Measurements from ENCODE around the gene KRT32. TPM values are rescaled to one million over a fixed set of nuclear protein-coding genes. Genes with fewer than 3 reads are reported as not detected.

The KRT32 gene
- total and polyA plus RNA-seq, 2 experiments from 2014 or later = not detected

GRCh38 chr17:41446806-41447205 is 20.4 kb downstream of the KRT32 start:
- Histone ChIP-seq H4K20me1 (ENCODE audit: insufficient read depth) (no peaks in the 10 kb centered on the region), H3K4me3 (no peak overlapping the region), H3K79me2 (ENCODE audit: insufficient read depth) (no peaks in the 10 kb centered on the region), H3K9me3 (ENCODE audit: low read depth) (no peaks in the 10 kb centered on the region), H3K9ac (no peak overlapping the region), H3K36me3 (ENCODE audit: low read depth) (no peaks in the 10 kb centered on the region), H3K9me2 (ENCODE audit: insufficient read depth) (no peaks in the 10 kb centered on the region), H3K4me2 (ENCODE audit: unreplicated experiment) (peak overlapping the region; percentile 59), H3K27me3 (replicated peaks; ENCODE audit: insufficient read depth) (no peaks in the 10 kb centered on the region), H3F3A (ENCODE audit: insufficient read depth) (peaks cover 35% of the 10 kb centered on the region), H2AFZ (no peak overlapping the region), H3K4me1 (ENCODE audit: insufficient read depth) (peaks cover 32% of the 10 kb centered on the region), H3K27ac (0 out of 2 replicates have a peak overlapping the region, but pooled peaks have one; percentile 14)
- WGBS, 2 experiments (ENCODE audit: low coverage in 1 of 2, low lambda C conversion rate in 2 of 2, missing lambda C conversion rate in 2 of 2) = 3% methylated on average over 2 of the region's 2 CpGs
- TF ChIP-seq EZH2phosphoT487 (IDR thresholded peaks at IDR 0.05; ENCODE audit: insufficient read depth, low read depth) (no peak), EZH2 (IDR thresholded peaks at IDR 0.05; ENCODE audit: insufficient read depth, poor library complexity, severe bottlenecking) (no peak)
- in situ Hi-C loops (cut with MboI) = no loop called here
- peak; percentile 76 for DNase-seq

- Histone ChIP-seq H2AFZ (no peak overlapping the region), H4K20me1 (ENCODE audit: insufficient read depth) (no peaks in the 10 kb centered on the region), H3K9ac (no peak overlapping the region), H3K4me1 (ENCODE audit: insufficient read depth) (peaks cover 32% of the 10 kb centered on the region), H3K27me3 (replicated peaks; ENCODE audit: insufficient read depth) (peaks cover 4% of the 10 kb centered on the region; the same call in 1 of the 2 replicates), H3K9me2 (ENCODE audit: insufficient read depth) (no peaks in the 10 kb centered on the region), H3K27ac (no peak overlapping the region), H3K79me2 (ENCODE audit: insufficient read depth) (no peaks in the 10 kb centered on the region), H3K36me3 (ENCODE audit: low read depth) (no peaks in the 10 kb centered on the region), H3F3A (ENCODE audit: insufficient read depth) (peaks cover 35% of the 10 kb centered on the region), H3K9me3 (ENCODE audit: low read depth) (no peaks in the 10 kb centered on the region), H3K4me3 (no peak overlapping the region), H3K4me2 (ENCODE audit: unreplicated experiment) (no peak overlapping the region)
- 50 to 57% methylated on average over 3 of the region's 3 CpGs for whole genome bisulfite sequencing, 2 experiments (ENCODE audit: low coverage in 1 of 2, low lambda C conversion rate in 2 of 2, missing lambda C conversion rate in 2 of 2)
- in situ Hi-C loops (cut with MboI) = no loop called here
- DNase-seq = no peak
- TF ChIP-seq EZH2phosphoT487 (IDR thresholded peaks at IDR 0.05; ENCODE audit: insufficient read depth, low read depth) = no peak
- TF ChIP-seq EZH2 (IDR thresholded peaks at IDR 0.05; ENCODE audit: insufficient read depth, poor library complexity, severe bottlenecking) = no peak
Observed at GRCh38 chr17:41444640-41445039, 22.5 kb downstream of the KRT32 start.

GRCh38 chr17:41444186-41444585 is 23.0 kb downstream of the KRT32 start:
- H3K27me3 ChIP-seq (replicated peaks; ENCODE audit: insufficient read depth) = peaks cover 7% of the 10 kb centered on the region; the same call in 1 of the 2 replicates
- peaks cover 35% of the 10 kb centered on the region for H3F3A ChIP-seq (ENCODE audit: insufficient read depth)
- H3K4me3 ChIP-seq = no peak overlapping the region
- H4K20me1 ChIP-seq (ENCODE audit: insufficient read depth) = no peaks in the 10 kb centered on the region
- no peaks in the 10 kb centered on the region for H3K79me2 ChIP-seq (ENCODE audit: insufficient read depth)
- 25 to 29% methylated on average over 1 of the region's 1 CpG for WGBS, 2 experiments (ENCODE audit: low coverage in 1 of 2, low lambda C conversion rate in 2 of 2, missing lambda C conversion rate in 2 of 2)
- H3K4me2 ChIP-seq (ENCODE audit: unreplicated experiment) = no peak overlapping the region
- H3K4me1 ChIP-seq (ENCODE audit: insufficient read depth) = peaks cover 32% of the 10 kb centered on the region
- H3K9ac ChIP-seq = no peak overlapping the region
- no peaks in the 10 kb centered on the region for H3K9me2 ChIP-seq (ENCODE audit: insufficient read depth)
- DNase-seq = peak; percentile 71
- TF ChIP-seq EZH2phosphoT487 (IDR thresholded peaks at IDR 0.05; ENCODE audit: insufficient read depth, low read depth) (no peak), EZH2 (IDR thresholded peaks at IDR 0.05; ENCODE audit: insufficient read depth, poor library complexity, severe bottlenecking) (no peak)
- H2AFZ ChIP-seq = no peak overlapping the region
- no peaks in the 10 kb centered on the region for H3K36me3 ChIP-seq (ENCODE audit: low read depth)
- no peaks in the 10 kb centered on the region for H3K9me3 ChIP-seq (ENCODE audit: low read depth)
- in situ Hi-C loops (cut with MboI) = no loop called here
- no peak overlapping the region for H3K27ac ChIP-seq

- no peak overlapping the region for H3K4me2 ChIP-seq (ENCODE audit: unreplicated experiment)
Observed at GRCh38 chr17:41442739-41443138, 24.4 kb downstream of the KRT32 start.

More at GRCh38 chr17:41442739-41443138, 24.4 kb downstream of the KRT32 start:
- Histone ChIP-seq H3K79me2 (ENCODE audit: insufficient read depth) (no peaks in the 10 kb centered on the region), H3K36me3 (ENCODE audit: low read depth) (no peaks in the 10 kb centered on the region), H3F3A (ENCODE audit: insufficient read depth) (peaks cover 35% of the 10 kb centered on the region), H3K9me3 (ENCODE audit: low read depth) (no peaks in the 10 kb centered on the region), H3K27ac (no peak overlapping the region), H4K20me1 (ENCODE audit: insufficient read depth) (no peaks in the 10 kb centered on the region), H3K9ac (no peak overlapping the region), H3K4me1 (ENCODE audit: insufficient read depth) (peaks cover 32% of the 10 kb centered on the region), H3K27me3 (replicated peaks; ENCODE audit: insufficient read depth) (peaks cover 7% of the 10 kb centered on the region; the same call in 1 of the 2 replicates), H2AFZ (no peak overlapping the region), H3K4me3 (no peak overlapping the region), H3K9me2 (ENCODE audit: insufficient read depth) (no peaks in the 10 kb centered on the region)
- peak; percentile 84 for DNase-seq
- TF ChIP-seq EZH2 (IDR thresholded peaks at IDR 0.05; ENCODE audit: insufficient read depth, poor library complexity, severe bottlenecking) = no peak
- WGBS, 2 experiments (ENCODE audit: low coverage in 1 of 2, low lambda C conversion rate in 2 of 2, missing lambda C conversion rate in 2 of 2) = 39 to 41% methylated on average over 4 of the region's 4 CpGs
- in situ Hi-C loops (cut with MboI) = no loop called here

Measured in GM23248 (cell line).